Panc1 (cell line): ENCODE data around the gene SCN10A. TPM values are rescaled to one million over a fixed set of nuclear protein-coding genes. Genes with fewer than 3 reads are reported as not detected.

Source experiments
- ATAC-seq: fragments of 200-7000 bp; cut with Tn5 transposase; 2 replicates; pipeline ENCODE4 v1.9.1; 2020; ENCODE audit warnings: mild to moderate bottlenecking, moderate library complexity
- BruUV-seq: library from RNA; stranded (reverse); fragments of 400-500 nt; replicated peaks from 2 replicates; lab custom pipeline; 2021; lab: Mats Ljungman, UMichigan
- CTCF ChIA-PET: fragments of 300-600 bp; sonication (Branson Sonifier 250); formaldehyde crosslinking; loops from one replicate; lab custom pipeline; 2022; ENCODE audit warnings: antibody characterized with exemption; lab: Charles Lee
- POLR2A ChIA-PET: fragments of 300-600 bp; sonication (Branson Sonifier 250); formaldehyde crosslinking; loops from one replicate; lab custom pipeline; 2022; ENCODE audit warnings: antibody characterized with exemption; lab: Charles Lee
- DNase-seq: peaks from one replicate; pipeline ENCODE4 v3.0.0-alpha.2; 2010; ENCODE audit warnings: low read depth, low spot score
- H3K27ac ChIP-seq: 2 replicates; pipeline ENCODE4 v1.5.1; 2011; ENCODE audit warnings: mild to moderate bottlenecking, low read length, inconsistent platforms
- H3K27me3 ChIP-seq: fragments of 200-500 bp; sonication (Bioruptor generic); 2 replicates; pipeline ENCODE4 v1.6.0; 2014; ENCODE audit warnings: low read length, inconsistent platforms; ENCODE audit not compliant: control insufficient read depth, insufficient read depth
- H3K36me3 ChIP-seq: fragments of 200-500 bp; sonication (Bioruptor generic); 2 replicates; pipeline ENCODE4 v1.5.1; 2014; ENCODE audit warnings: inconsistent platforms, mild to moderate bottlenecking, low read length, moderate library complexity; ENCODE audit not compliant: control insufficient read depth, insufficient read depth
- H3K4me1 ChIP-seq: 2 replicates; pipeline ENCODE4 v1.5.1; 2011; ENCODE audit warnings: inconsistent platforms, mild to moderate bottlenecking, low read length, moderate library complexity; ENCODE audit not compliant: control insufficient read depth, insufficient read depth
- H3K4me3 ChIP-seq, 2 experiments: 2 replicates each; pipeline ENCODE4 v1.5.1; 2011 to 2012; ENCODE audit warnings: low read depth in 2 of 2, low read length in 2 of 2, mild to moderate bottlenecking in 2 of 2, inconsistent platforms in 1 of 2, moderate library complexity in 1 of 2
- H3K9me3 ChIP-seq: fragments of 200-500 bp; sonication (Bioruptor generic); 2 replicates; pipeline ENCODE4 v1.5.1; 2014; ENCODE audit warnings: low read depth, mild to moderate bottlenecking, inconsistent platforms, low read length, moderate library complexity; ENCODE audit not compliant: control insufficient read depth, insufficient read depth
- POLR2AphosphoS5 ChIP-seq: IDR thresholded peaks from 2 replicates; pipeline ENCODE4 v1.6.1; 2012; ENCODE audit warnings: mild to moderate bottlenecking, low read depth, low read length, moderate library complexity
- SIN3A ChIP-seq: IDR thresholded peaks from 2 replicates; pipeline ENCODE4 v1.6.1; 2012; ENCODE audit warnings: low read depth, mild to moderate bottlenecking, low read length, moderate library complexity, borderline replicate concordance; ENCODE audit not compliant: insufficient read depth
- TCF7L2 ChIP-seq: IDR thresholded peaks from 2 replicates; pipeline ENCODE4 v1.6.1; 2011; ENCODE audit warnings: mild to moderate bottlenecking, low read depth, low read length, inconsistent platforms
- in situ Hi-C: cut with HindIII; loops from 2 replicates; pipeline ENCODE4 v1.10.0; 2016; ENCODE audit warnings: low sequenced_read_pairs, low pct_unique_long_range_greater_than_20kb
- intact Hi-C: fragments of 100-400 bp; cut with micrococcal nuclease; formaldehyde crosslinking; loops from one replicate; pipeline ENCODE4 v1.10.0; 2022; ENCODE audit not compliant: unreplicated experiment
- total RNA-seq: library from RNA; stranded (reverse); gene quantifications from one replicate; pipeline ENCODE4 v1.2.1, GENCODE V29; 2021; ENCODE audit not compliant: unreplicated experiment
- TF ChIP-seq, protein P1 (sequence below), 2 experiments: IDR thresholded peaks; 2 replicates each; pipeline ENCODE4 v1.6.1; 2011 to 2012; ENCODE audit warnings: low read depth in 2 of 2, control low read depth in 1 of 2, low read length in 1 of 2, mild to moderate bottlenecking in 1 of 2, moderate library complexity in 1 of 2; ENCODE audit not compliant: insufficient read depth in 1 of 2
- TF ChIP-seq, protein P2 (sequence below): fragments of 450-650 bp; IDR thresholded peaks from 2 replicates; pipeline ENCODE4 v1.5.1; 2017; ENCODE audit warnings: mild to moderate bottlenecking

Gene SCN10A
- total RNA-seq, 1 experiment from 2014 or later = not detected

DNA sequence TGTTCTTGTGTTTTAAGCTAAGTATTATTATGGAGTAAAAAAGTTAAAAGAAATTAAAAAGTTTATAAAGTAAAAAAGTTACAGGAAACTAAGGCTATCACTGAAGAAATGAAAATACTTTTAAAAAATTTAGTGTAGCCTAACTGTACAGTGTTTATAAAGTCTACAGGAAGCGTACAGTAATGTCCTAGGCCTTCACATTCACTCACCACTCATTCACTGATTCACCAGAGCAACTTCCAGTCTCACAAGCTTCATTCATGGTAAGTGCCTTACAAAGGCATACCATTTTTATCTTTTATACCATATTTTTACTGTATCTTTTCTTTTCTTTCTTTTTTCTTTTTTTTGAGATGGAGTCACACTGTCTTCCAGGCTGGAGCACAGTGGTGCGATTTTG lies 125.8 kb downstream of the SCN10A start:
- H3K4me1 ChIP-seq = no peaks in the 10 kb centered on the region
- no peaks in the 10 kb centered on the region for H3K9me3 ChIP-seq
- H3K27ac ChIP-seq = no peak overlapping the region
- no TSS peak for BruUV-seq
- in situ Hi-C loops = no loop called here
- ChIA-PET POLR2A (no interaction called here), CTCF (no interaction called here)
- TF ChIP-seq, protein P1, sequence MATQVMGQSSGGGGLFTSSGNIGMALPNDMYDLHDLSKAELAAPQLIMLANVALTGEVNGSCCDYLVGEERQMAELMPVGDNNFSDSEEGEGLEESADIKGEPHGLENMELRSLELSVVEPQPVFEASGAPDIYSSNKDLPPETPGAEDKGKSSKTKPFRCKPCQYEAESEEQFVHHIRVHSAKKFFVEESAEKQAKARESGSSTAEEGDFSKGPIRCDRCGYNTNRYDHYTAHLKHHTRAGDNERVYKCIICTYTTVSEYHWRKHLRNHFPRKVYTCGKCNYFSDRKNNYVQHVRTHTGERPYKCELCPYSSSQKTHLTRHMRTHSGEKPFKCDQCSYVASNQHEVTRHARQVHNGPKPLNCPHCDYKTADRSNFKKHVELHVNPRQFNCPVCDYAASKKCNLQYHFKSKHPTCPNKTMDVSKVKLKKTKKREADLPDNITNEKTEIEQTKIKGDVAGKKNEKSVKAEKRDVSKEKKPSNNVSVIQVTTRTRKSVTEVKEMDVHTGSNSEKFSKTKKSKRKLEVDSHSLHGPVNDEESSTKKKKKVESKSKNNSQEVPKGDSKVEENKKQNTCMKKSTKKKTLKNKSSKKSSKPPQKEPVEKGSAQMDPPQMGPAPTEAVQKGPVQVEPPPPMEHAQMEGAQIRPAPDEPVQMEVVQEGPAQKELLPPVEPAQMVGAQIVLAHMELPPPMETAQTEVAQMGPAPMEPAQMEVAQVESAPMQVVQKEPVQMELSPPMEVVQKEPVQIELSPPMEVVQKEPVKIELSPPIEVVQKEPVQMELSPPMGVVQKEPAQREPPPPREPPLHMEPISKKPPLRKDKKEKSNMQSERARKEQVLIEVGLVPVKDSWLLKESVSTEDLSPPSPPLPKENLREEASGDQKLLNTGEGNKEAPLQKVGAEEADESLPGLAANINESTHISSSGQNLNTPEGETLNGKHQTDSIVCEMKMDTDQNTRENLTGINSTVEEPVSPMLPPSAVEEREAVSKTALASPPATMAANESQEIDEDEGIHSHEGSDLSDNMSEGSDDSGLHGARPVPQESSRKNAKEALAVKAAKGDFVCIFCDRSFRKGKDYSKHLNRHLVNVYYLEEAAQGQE (IDR thresholded peaks at IDR 0.05; ENCODE audit: insufficient read depth in 1 of 2, low read depth in 2 of 2, low read length in 1 of 2) = no peak
- TF ChIP-seq, protein P2, sequence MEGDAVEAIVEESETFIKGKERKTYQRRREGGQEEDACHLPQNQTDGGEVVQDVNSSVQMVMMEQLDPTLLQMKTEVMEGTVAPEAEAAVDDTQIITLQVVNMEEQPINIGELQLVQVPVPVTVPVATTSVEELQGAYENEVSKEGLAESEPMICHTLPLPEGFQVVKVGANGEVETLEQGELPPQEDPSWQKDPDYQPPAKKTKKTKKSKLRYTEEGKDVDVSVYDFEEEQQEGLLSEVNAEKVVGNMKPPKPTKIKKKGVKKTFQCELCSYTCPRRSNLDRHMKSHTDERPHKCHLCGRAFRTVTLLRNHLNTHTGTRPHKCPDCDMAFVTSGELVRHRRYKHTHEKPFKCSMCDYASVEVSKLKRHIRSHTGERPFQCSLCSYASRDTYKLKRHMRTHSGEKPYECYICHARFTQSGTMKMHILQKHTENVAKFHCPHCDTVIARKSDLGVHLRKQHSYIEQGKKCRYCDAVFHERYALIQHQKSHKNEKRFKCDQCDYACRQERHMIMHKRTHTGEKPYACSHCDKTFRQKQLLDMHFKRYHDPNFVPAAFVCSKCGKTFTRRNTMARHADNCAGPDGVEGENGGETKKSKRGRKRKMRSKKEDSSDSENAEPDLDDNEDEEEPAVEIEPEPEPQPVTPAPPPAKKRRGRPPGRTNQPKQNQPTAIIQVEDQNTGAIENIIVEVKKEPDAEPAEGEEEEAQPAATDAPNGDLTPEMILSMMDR = no peak
- TF ChIP-seq POLR2AphosphoS5 (no peak), SIN3A (no peak), TCF7L2 (no peak)
- no peaks in the 10 kb centered on the region for H3K36me3 ChIP-seq
- H3K4me3 ChIP-seq = no peak overlapping the region
- ATAC-seq (no peak), DNase-seq (no peak)
- H3K27me3 ChIP-seq = no peaks in the 10 kb centered on the region; the same call in 1 of the 2 replicates
- intact Hi-C loops = no loop called here

DNA sequence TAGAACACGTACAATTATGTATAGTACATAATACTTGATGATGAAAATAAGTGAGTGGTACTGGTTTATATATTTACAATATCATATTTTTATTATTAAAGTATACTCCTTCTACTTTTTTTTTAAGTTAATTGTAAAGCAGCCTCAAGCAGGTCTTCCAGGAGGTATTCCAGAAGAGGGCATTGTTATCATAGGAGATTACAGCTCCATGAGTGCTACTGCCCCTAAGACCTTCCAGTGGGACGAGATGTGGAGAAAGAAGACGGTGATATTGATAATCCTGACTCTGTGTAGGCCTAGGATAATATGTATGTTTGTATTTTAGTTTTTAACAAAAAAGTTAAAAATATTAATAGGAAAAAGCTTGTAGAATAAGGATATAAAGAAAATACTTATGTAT lies 126.2 kb downstream of the SCN10A start:
- intact Hi-C loops = no loop called here
- H3K9me3 ChIP-seq = no peaks in the 10 kb centered on the region
- TF ChIP-seq, protein P1 (IDR thresholded peaks at IDR 0.05; ENCODE audit: insufficient read depth in 1 of 2, low read depth in 2 of 2, low read length in 1 of 2) = no peak
- TF ChIP-seq TCF7L2 = no peak
- no peak for TF ChIP-seq POLR2AphosphoS5
- no peak for TF ChIP-seq SIN3A
- TF ChIP-seq, protein P2 = no peak
- BruUV-seq = no TSS peak
- no peaks in the 10 kb centered on the region for H3K36me3 ChIP-seq
- no peak for ATAC-seq
- no peaks in the 10 kb centered on the region for H3K4me1 ChIP-seq
- CTCF ChIA-PET = no interaction called here
- no peak overlapping the region for H3K4me3 ChIP-seq
- no peaks in the 10 kb centered on the region; the same call in 1 of the 2 replicates for H3K27me3 ChIP-seq
- DNase-seq = no peak
- in situ Hi-C loops = no loop called here
- H3K27ac ChIP-seq = no peak overlapping the region
- POLR2A ChIA-PET = no interaction called here
